HCT116 (cell line): ENCODE results near the gene SGCA. TPM values are rescaled to one million over a fixed set of nuclear protein-coding genes. Genes with fewer than 3 reads are reported as not detected.
A peak's percentile ranks its signal among the peaks of the same experiment; 100 is the strongest.

Experiments
- ATAC-seq: fragments of 200-7000 bp; cut with Tn5 transposase; 2 replicates; pipeline ENCODE4 v1.9.1; 2020; ENCODE audit warnings: mild to moderate bottlenecking, moderate library complexity
- BruUV-seq: library from RNA; stranded (reverse); fragments of 400-500 nt; replicated peaks from 2 replicates; lab custom pipeline; 2021; lab: Mats Ljungman, UMichigan
- CTCF ChIA-PET: fragments of 300-600 bp; sonication (Branson Sonifier 250); formaldehyde crosslinking; loops from one replicate; lab custom pipeline; 2021; ENCODE audit warnings: antibody characterized with exemption; lab: Charles Lee
- POLR2A ChIA-PET: fragments of 300-600, 350-600 bp; sonication (Branson Sonifier 250); formaldehyde crosslinking; loops from one replicate; lab custom pipeline; 2021; ENCODE audit warnings: antibody characterized with exemption; lab: Charles Lee
- RAD21 ChIA-PET, 2 experiments: fragments of 300-600 bp; sonication (Branson Sonifier 250); formaldehyde crosslinking; loops; one replicate each; lab custom pipeline; 2023; ENCODE audit warnings: low total read pairs in 2 of 2; ENCODE audit not compliant: uncharacterized antibody in 2 of 2, unreplicated experiment in 2 of 2, low non-redundant PET in 1 of 2; lab: Charles Lee
- DNase-seq: peaks from one replicate; pipeline ENCODE4 v3.0.0-alpha.2; 2010; ENCODE audit warnings: low read depth, low spot score
- H2AFZ ChIP-seq: fragments of 200-600 bp; shearing (Covaris generic), sonication (generic); 2 replicates; pipeline ENCODE4 v1.6.1; 2017; ENCODE audit warnings: low read depth, mixed run types, mixed read lengths, antibody characterized with exemption, low read length; ENCODE audit not compliant: poor library complexity, severe bottlenecking
- H3K27ac ChIP-seq: 2 replicates; pipeline ENCODE4 v1.5.1; 2012; ENCODE audit warnings: low read depth, low read length
- H3K27me3 ChIP-seq: fragments of 200-600 bp; sonication (generic); 2 replicates; pipeline ENCODE4 v1.6.1; 2016; ENCODE audit warnings: mixed run types, low read length, mixed read lengths; ENCODE audit not compliant: insufficient read depth
- H3K36me3 ChIP-seq, 2 experiments: fragments of 200-500 bp in 1 of 2; fragments of 200-600 bp in 1 of 2; sonication (Bioruptor generic) in 1 of 2; sonication (generic) in 1 of 2; 2 replicates each; pipeline versions ENCODE4 v1.5.1 to v1.6.1; 2014 to 2016; ENCODE audit warnings: low read length in 2 of 2, inconsistent platforms in 1 of 2, mixed read lengths in 1 of 2, mixed run types in 1 of 2; ENCODE audit not compliant: insufficient read depth in 2 of 2, control insufficient read depth in 1 of 2
- H3K4me1 ChIP-seq, 2 experiments: fragments of 200-600 bp in 1 of 2; sonication (generic) in 1 of 2; 2 replicates each; pipeline versions ENCODE4 v1.5.1 to v1.6.1; 2012 to 2017; ENCODE audit warnings: low read length in 2 of 2, inconsistent platforms in 1 of 2, mild to moderate bottlenecking in 1 of 2, mixed read lengths in 1 of 2, mixed run types in 1 of 2, moderate library complexity in 1 of 2; ENCODE audit not compliant: insufficient read depth in 2 of 2, control insufficient read depth in 1 of 2
- H3K4me2 ChIP-seq: fragments of 200-600 bp; sonication (generic); 2 replicates; pipeline ENCODE4 v1.6.1; 2017; ENCODE audit warnings: mixed run types, low read length, mixed read lengths
- H3K4me3 ChIP-seq, 2 experiments: fragments of 200-600 bp in 1 of 2; sonication (generic) in 1 of 2; replicated peaks in 1 of 2; 2 replicates each; pipeline ENCODE4 v1.5.1; 2011 to 2016; ENCODE audit warnings: low read length in 2 of 2, control low read depth in 1 of 2, low read depth in 1 of 2, mild to moderate bottlenecking in 1 of 2, mixed read lengths in 1 of 2, mixed run types in 1 of 2
- H3K79me2 ChIP-seq: fragments of 200-600 bp; sonication (generic); 2 replicates; pipeline ENCODE4 v1.6.1; 2017; ENCODE audit warnings: mild to moderate bottlenecking, mixed run types, low read length, moderate library complexity, mixed read lengths; ENCODE audit not compliant: insufficient read depth
- H3K9ac ChIP-seq: fragments of 200-600 bp; sonication (generic); 2 replicates; pipeline ENCODE4 v1.6.1; 2016; ENCODE audit warnings: low read length, mixed read lengths
- H3K9me2 ChIP-seq: fragments of 200-600 bp; sonication (generic), shearing (Covaris generic); 2 replicates; pipeline ENCODE4 v1.6.1; 2017; ENCODE audit warnings: mixed run types, mild to moderate bottlenecking, moderate library complexity; ENCODE audit not compliant: insufficient read depth
- H3K9me3 ChIP-seq, 2 experiments: fragments of 200-500 bp in 1 of 2; fragments of 200-600 bp in 1 of 2; sonication (Bioruptor generic) in 1 of 2; sonication (generic) in 1 of 2; 2 replicates each; pipeline ENCODE4 v1.6.1; 2014 to 2017; ENCODE audit warnings: low read length in 2 of 2, mixed read lengths in 2 of 2, inconsistent platforms in 1 of 2, low read depth in 1 of 2, mild to moderate bottlenecking in 1 of 2, mixed run types in 1 of 2, moderate library complexity in 1 of 2; ENCODE audit not compliant: control insufficient read depth in 1 of 2, insufficient read depth in 1 of 2
- H4K20me1 ChIP-seq: fragments of 200-600 bp; sonication (generic), shearing (Covaris generic); 2 replicates; pipeline ENCODE4 v1.6.1; 2017; ENCODE audit warnings: mixed run types, mild to moderate bottlenecking, moderate library complexity; ENCODE audit not compliant: insufficient read depth
- CTCF ChIP-seq, 3 experiments: fragments of 200-600 bp in 1 of 3; sonication (generic) in 1 of 3; IDR thresholded peaks in 2 of 3; conservative IDR thresholded peaks in 1 of 3; 2 replicates each; pipeline ENCODE4 v1.5.1; 2012 to 2017; ENCODE audit warnings: low read depth in 2 of 3, low read length in 2 of 3, antibody characterized with exemption in 1 of 3, borderline replicate concordance in 1 of 3, control low read depth in 1 of 3, mild to moderate bottlenecking in 1 of 3, mixed read lengths in 1 of 3, mixed run types in 1 of 3, moderate library complexity in 1 of 3; ENCODE audit not compliant: insufficient read depth in 1 of 3
- EZH2phosphoT487 ChIP-seq: fragments of 200-600 bp; IDR thresholded peaks from 2 replicates; pipeline ENCODE4 v1.6.1; 2018; ENCODE audit warnings: antibody characterized with exemption, borderline replicate concordance
- FOSL1 ChIP-seq: IDR thresholded peaks from 2 replicates; pipeline ENCODE4 v1.6.1; 2012; ENCODE audit warnings: low read depth
- TCF7L2 ChIP-seq: IDR thresholded peaks from 2 replicates; pipeline ENCODE4 v1.7.0; 2011; ENCODE audit warnings: borderline replicate concordance, inconsistent platforms; ENCODE audit not compliant: insufficient read depth, insufficient read length; ENCODE audit errors: extremely low read depth
- YY1 ChIP-seq: IDR thresholded peaks from 2 replicates; pipeline ENCODE4 v1.6.1; 2011; ENCODE audit warnings: low read length, low read depth, moderate library complexity, mild to moderate bottlenecking; ENCODE audit not compliant: insufficient replicate concordance; ENCODE audit errors: extremely low read depth
- ZNF274 ChIP-seq: fragments of 200-500 bp; sonication (Bioruptor generic); IDR thresholded peaks from 2 replicates; pipeline ENCODE4 v1.6.1; 2014; ENCODE audit warnings: mild to moderate bottlenecking, low read depth, low read length, inconsistent platforms
- intact Hi-C: fragments of 100-400 bp; cut with micrococcal nuclease; formaldehyde crosslinking; loops from 2 replicates; pipeline ENCODE4 v1.10.0; 2022
- total RNA-seq: library from RNA; stranded (reverse); gene quantifications from one replicate; pipeline ENCODE4 v1.2.1, GENCODE V29; 2021; ENCODE audit not compliant: unreplicated experiment

The SGCA gene
- total RNA-seq, 1 experiment from 2014 or later: 0.37 TPM

GRCh38 chr17:50145532-50146229 is 20.1 kb upstream of the SGCA start:
- Histone ChIP-seq H3K4me1 (peaks cover 10 to 24% of the 10 kb centered on the region in 2 experiments; a peak in 3 of 4 replicates), H3K9me3 (no peaks in the 10 kb centered on the region), H2AFZ (no peak overlapping the region), H3K79me2 (peaks cover 90% of the 10 kb centered on the region), H3K27ac (no peak overlapping the region; the same call in 1 of the 2 replicates), H3K9ac (no peak overlapping the region)
- DNase-seq: no peak
- RAD21 ChIA-PET: no interaction called here
- no peak for TF ChIP-seq FOSL1
- no peak for TF ChIP-seq ZNF274
- TF ChIP-seq, all 23 proteins: peak for 0
- ChIA-PET POLR2A (interaction anchor here (0.9 kb wide), 1 partner anchor 32 kb away, joined by 3 read pairs; no protein-coding TSS in a partner anchor), CTCF (interaction anchor here (0.9 kb wide), 1 partner anchor 9 kb away, joined by 4 read pairs; no protein-coding TSS in a partner anchor)
- Histone ChIP-seq H4K20me1 (no peaks in the 10 kb centered on the region), H3K4me3 (no peak overlapping the region), H3K36me3 (peaks cover 48 to 65% of the 10 kb centered on the region in 2 experiments), H3K4me2 (no peak overlapping the region), H3K27me3 (no peaks in the 10 kb centered on the region), H3K9me2 (no peaks in the 10 kb centered on the region)
- ATAC-seq: no peak
- BruUV-seq: no TSS peak
- intact Hi-C loops: no loop called here

GRCh38 chr17:50146230-50146926 is 19.4 kb upstream of the SGCA start:
- peaks cover 42 to 58% of the 10 kb centered on the region in 2 experiments; a peak in 3 of 4 replicates for H3K36me3 ChIP-seq
- ATAC-seq: no peak
- RAD21 ChIA-PET: no interaction called here
- H3K9ac ChIP-seq: no peak overlapping the region
- no peak overlapping the region for H2AFZ ChIP-seq
- H3K27ac ChIP-seq: peak overlapping the region; percentile 21; the same call in 1 of the 2 replicates
- no peaks in the 10 kb centered on the region for H3K9me3 ChIP-seq
- intact Hi-C loops: no loop called here
- CTCF ChIA-PET: interaction anchor here (0.9 kb wide), 1 partner anchor 10 kb away, joined by 4 read pairs; no protein-coding TSS in a partner anchor
- TF ChIP-seq TCF7L2 (no peak), YY1 (no peak), EZH2phosphoT487 (no peak), CTCF (IDR thresholded peaks at IDR 0.05 in 2 of 3, conservative IDR thresholded peaks at IDR 0.05 in 1 of 3; ENCODE audit: borderline replicate concordance in 1 of 3, insufficient read depth in 1 of 3, low read depth in 2 of 3, low read length in 2 of 3) (peak in 2 of 3 experiments; percentile 23 to 38; a peak in 2 of 6 replicates)
- no peaks in the 10 kb centered on the region for H4K20me1 ChIP-seq
- no peaks in the 10 kb centered on the region for H3K27me3 ChIP-seq
- H3K9me2 ChIP-seq: no peaks in the 10 kb centered on the region
- POLR2A ChIA-PET: interaction anchor here (0.9 kb wide), 1 partner anchor 32 kb away, joined by 3 read pairs; no protein-coding TSS in a partner anchor
- peaks cover 91% of the 10 kb centered on the region for H3K79me2 ChIP-seq
- no peak overlapping the region for H3K4me2 ChIP-seq
- peaks cover 10 to 25% of the 10 kb centered on the region in 2 experiments; a peak in 3 of 4 replicates for H3K4me1 ChIP-seq
- no peak overlapping the region for H3K4me3 ChIP-seq
- BruUV-seq: no TSS peak
- no peak for DNase-seq
